Transverse colon (tissue), 4 donors: ENCODE measurements around the gene SP6. TPM values are rescaled to one million over a fixed set of nuclear protein-coding genes. Genes with fewer than 3 reads are reported as not detected.

Experiments
- DNase-seq: peaks from one replicate; pipeline ENCODE4 v3.0.0-alpha.2; 2019
- H3K27ac ChIP-seq, 4 donors: fragments of 200-600 bp; sonication (generic); 2 replicates each; pipeline ENCODE4 v1.5.1; 2016 to 2018; ENCODE audit warnings: inconsistent platforms in 4 of 4
- H3K27me3 ChIP-seq: fragments of 200-600 bp; sonication (generic); 2 replicates; pipeline ENCODE4 v1.5.1; 2017; ENCODE audit warnings: inconsistent platforms
- H3K36me3 ChIP-seq, 4 donors: fragments of 200-600 bp; sonication (generic); 2 replicates each; pipeline ENCODE4 v1.5.1; 2017 to 2019; ENCODE audit warnings: inconsistent platforms in 4 of 4
- H3K4me1 ChIP-seq, 4 donors: fragments of 200-600 bp; sonication (generic); 2 replicates each; pipeline ENCODE4 v1.5.1; 2017 to 2020; ENCODE audit warnings: inconsistent platforms in 4 of 4
- H3K4me3 ChIP-seq, 4 donors: fragments of 200-600 bp; sonication (generic); 1 replicate in 1 of 4; 2 replicates in 3 of 4; pipeline versions ENCODE4 v1.5.1 to v1.6.1; 2017 to 2019; ENCODE audit warnings: inconsistent platforms in 4 of 4
- H3K9me3 ChIP-seq, 2 donors: fragments of 200-600 bp; sonication (generic); 2 replicates each; pipeline ENCODE4 v1.5.1; 2017 to 2019; ENCODE audit warnings: inconsistent platforms in 2 of 2
- EP300 ChIP-seq: sonication (generic); formaldehyde crosslinking; IDR thresholded peaks from one replicate; pipeline ENCODE4 v1.6.1; 2017; ENCODE audit warnings: antibody characterized with exemption, low read depth
- POLR2A ChIP-seq: fragments of 450-650 bp; IDR thresholded peaks from one replicate; pipeline ENCODE4 v1.6.1; 2016; ENCODE audit warnings: antibody characterized with exemption, mild to moderate bottlenecking, moderate library complexity
- POLR2AphosphoS5 ChIP-seq, 3 donors: sonication (generic); formaldehyde crosslinking; IDR thresholded peaks; one replicate each; pipeline ENCODE4 v1.6.1; 2016; ENCODE audit warnings: antibody characterized with exemption in 3 of 3
- WGBS, 2 donors: methylation state at CpG; one replicate each; pipeline ENCODE4 v1.1.5; 2018; ENCODE audit warnings: low coverage in 1 of 2; 5-methylcytosine and 5-hydroxymethylcytosine counted together
- in situ Hi-C, 4 donors: fragments of 200-750 bp; cut with MboI; loops; one replicate each; pipeline versions ENCODE4 v1.15.0 to v1.15.1; 2017; ENCODE audit warnings: low sequenced_read_pairs in 3 of 4, low pct_ligation_motif_present in 1 of 4, low pct_unique_long_range_greater_than_20kb in 1 of 4
- intact Hi-C: fragments of 100-400 bp; cut with DNase I; formaldehyde crosslinking; loops from one replicate; pipeline ENCODE4 v1.15.1; 2023; ENCODE audit warnings: low total_unique reads
- total RNA-seq, 4 donors: library from RNA; depleted of rRNA; stranded (reverse); fragments of >200 nt; gene quantifications; one replicate each; pipeline ENCODE4 v1.1.0, GENCODE V29; 2016
- TF ChIP-seq, protein P1 (sequence below), 5 experiments: fragments of 200-600 bp in 3 of 5; fragments of 450-650 bp in 2 of 5; sonication (generic) in 3 of 5; IDR thresholded peaks; 1 replicate in 2 of 5; 2 replicates in 3 of 5; pipeline ENCODE4 v1.5.1; 2016 to 2017; ENCODE audit warnings: antibody characterized with exemption in 5 of 5, inconsistent platforms in 3 of 5, mild to moderate bottlenecking in 2 of 5, moderate library complexity in 1 of 5

The SP6 gene
- total RNA-seq, 4 donors from 2014 or later: 0.40 to 5.9 (median 4.9) TPM

DNA sequence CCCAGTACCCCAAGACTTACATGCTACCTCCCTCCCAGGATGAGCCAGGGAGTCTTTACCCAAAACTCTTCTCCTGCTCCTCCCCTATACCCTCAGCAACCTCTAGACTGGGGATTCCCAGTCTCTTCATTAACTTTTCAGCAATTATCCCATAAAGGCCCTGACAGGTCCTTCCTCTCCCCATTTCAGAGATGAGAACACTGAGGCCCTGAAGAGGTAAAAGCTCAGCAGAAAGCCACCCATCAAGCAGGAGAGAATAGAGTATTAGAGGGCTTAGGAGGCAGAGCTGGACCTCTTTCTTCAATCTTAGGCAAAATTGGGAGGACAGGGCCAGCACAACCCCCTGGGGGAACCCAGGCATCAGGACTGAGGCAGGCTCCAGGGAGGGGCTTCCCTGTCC, 5.9 kb upstream of the SP6 start:
- TF ChIP-seq EP300 (no peak), POLR2A (no peak), POLR2AphosphoS5 (IDR thresholded peaks at IDR 0.05) (no peak)
- TF ChIP-seq, protein P1, sequence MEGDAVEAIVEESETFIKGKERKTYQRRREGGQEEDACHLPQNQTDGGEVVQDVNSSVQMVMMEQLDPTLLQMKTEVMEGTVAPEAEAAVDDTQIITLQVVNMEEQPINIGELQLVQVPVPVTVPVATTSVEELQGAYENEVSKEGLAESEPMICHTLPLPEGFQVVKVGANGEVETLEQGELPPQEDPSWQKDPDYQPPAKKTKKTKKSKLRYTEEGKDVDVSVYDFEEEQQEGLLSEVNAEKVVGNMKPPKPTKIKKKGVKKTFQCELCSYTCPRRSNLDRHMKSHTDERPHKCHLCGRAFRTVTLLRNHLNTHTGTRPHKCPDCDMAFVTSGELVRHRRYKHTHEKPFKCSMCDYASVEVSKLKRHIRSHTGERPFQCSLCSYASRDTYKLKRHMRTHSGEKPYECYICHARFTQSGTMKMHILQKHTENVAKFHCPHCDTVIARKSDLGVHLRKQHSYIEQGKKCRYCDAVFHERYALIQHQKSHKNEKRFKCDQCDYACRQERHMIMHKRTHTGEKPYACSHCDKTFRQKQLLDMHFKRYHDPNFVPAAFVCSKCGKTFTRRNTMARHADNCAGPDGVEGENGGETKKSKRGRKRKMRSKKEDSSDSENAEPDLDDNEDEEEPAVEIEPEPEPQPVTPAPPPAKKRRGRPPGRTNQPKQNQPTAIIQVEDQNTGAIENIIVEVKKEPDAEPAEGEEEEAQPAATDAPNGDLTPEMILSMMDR (IDR thresholded peaks at IDR 0.05): no peak
- no peak for DNase-seq
- no peaks in the 10 kb centered on the region for H3K9me3 ChIP-seq
- intact Hi-C loops: no loop called here
- no peak overlapping the region for H3K4me3 ChIP-seq
- peaks cover 70% of the 10 kb centered on the region for H3K27me3 ChIP-seq
- no peak overlapping the region for H3K27ac ChIP-seq
- in situ Hi-C loops: no loop called here
- no peaks in the 10 kb centered on the region for H3K36me3 ChIP-seq
- H3K4me1 ChIP-seq: peaks cover 0 to 2% (median under 1%) of the 10 kb centered on the region in 4 donors

DNA sequence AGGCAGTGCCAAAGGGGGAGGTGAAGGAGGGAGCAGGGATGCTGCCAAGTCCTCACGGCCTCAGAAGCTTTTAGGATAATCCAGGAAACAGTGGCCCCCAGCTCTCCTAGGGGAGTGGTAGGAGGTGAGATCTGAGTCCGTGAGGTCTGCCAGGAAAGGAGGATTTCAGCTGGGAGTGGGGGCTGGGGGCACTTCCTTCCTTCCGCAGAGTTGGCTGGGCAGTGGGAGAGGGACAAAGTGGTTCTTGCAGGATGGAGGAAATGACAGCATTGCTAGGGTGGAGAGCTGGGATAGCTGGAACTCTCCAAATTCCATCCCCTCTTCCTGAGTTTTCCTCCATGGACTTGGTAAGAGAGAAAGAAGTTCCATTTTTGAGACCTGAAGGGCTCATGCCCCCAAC, 4.8 kb upstream of the SP6 start:
- H3K36me3 ChIP-seq: no peaks in the 10 kb centered on the region
- no peak for DNase-seq
- peaks cover 81% of the 10 kb centered on the region for H3K27me3 ChIP-seq
- in situ Hi-C loops (no loop called here), intact Hi-C loops (no loop called here)
- WGBS, 2 donors: 36% methylated on average over 3 of the region's 3 CpGs; no CpG with 5 or more reads in 1 of the 2 donors
- no peak overlapping the region for H3K4me3 ChIP-seq
- no peaks in the 10 kb centered on the region for H3K9me3 ChIP-seq
- peaks cover 4 to 13% (median 10%) of the 10 kb centered on the region in 4 donors for H3K4me1 ChIP-seq
- H3K27ac ChIP-seq: no peak overlapping the region
- TF ChIP-seq, protein P1 (IDR thresholded peaks at IDR 0.05): no peak
- no peak for TF ChIP-seq POLR2AphosphoS5 (IDR thresholded peaks at IDR 0.05)
- no peak for TF ChIP-seq EP300
- TF ChIP-seq POLR2A: no peak

DNA sequence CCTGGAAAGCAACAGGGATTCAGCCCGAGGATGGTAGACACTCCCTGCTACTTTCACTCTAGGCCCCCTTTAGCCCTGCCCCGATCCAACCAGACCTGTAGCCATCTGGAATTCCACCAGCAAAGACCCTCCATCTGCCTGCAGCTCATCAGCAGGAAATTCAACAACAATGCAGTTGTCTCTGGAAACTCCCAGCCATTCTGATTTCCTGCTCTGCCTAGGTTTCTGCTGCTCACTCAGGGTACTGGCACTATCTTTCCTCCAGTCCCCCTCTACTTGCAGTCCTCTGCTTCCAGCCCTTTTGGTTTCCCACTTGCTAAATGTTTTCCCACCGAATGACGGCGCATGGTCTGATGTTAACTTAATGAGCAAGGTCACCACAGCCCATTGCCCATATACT, 2.7 kb upstream of the SP6 start:
- Histone ChIP-seq H3K9me3 (no peaks in the 10 kb centered on the region), H3K27ac (no peak overlapping the region), H3K4me3 (no peak overlapping the region), H3K4me1 (peaks cover 4 to 24% (median 14%) of the 10 kb centered on the region in 4 donors), H3K27me3 (peaks cover 88% of the 10 kb centered on the region), H3K36me3 (no peaks in the 10 kb centered on the region)
- WGBS, 2 donors: 49 to 61% methylated on average over 5 of the region's 5 CpGs
- no peak for DNase-seq
- intact Hi-C loops (no loop called here), in situ Hi-C loops (no loop called here)
- TF ChIP-seq POLR2A: no peak
- TF ChIP-seq, protein P1 (IDR thresholded peaks at IDR 0.05): no peak
- no peak for TF ChIP-seq EP300
- TF ChIP-seq POLR2AphosphoS5 (IDR thresholded peaks at IDR 0.05): no peak

DNA sequence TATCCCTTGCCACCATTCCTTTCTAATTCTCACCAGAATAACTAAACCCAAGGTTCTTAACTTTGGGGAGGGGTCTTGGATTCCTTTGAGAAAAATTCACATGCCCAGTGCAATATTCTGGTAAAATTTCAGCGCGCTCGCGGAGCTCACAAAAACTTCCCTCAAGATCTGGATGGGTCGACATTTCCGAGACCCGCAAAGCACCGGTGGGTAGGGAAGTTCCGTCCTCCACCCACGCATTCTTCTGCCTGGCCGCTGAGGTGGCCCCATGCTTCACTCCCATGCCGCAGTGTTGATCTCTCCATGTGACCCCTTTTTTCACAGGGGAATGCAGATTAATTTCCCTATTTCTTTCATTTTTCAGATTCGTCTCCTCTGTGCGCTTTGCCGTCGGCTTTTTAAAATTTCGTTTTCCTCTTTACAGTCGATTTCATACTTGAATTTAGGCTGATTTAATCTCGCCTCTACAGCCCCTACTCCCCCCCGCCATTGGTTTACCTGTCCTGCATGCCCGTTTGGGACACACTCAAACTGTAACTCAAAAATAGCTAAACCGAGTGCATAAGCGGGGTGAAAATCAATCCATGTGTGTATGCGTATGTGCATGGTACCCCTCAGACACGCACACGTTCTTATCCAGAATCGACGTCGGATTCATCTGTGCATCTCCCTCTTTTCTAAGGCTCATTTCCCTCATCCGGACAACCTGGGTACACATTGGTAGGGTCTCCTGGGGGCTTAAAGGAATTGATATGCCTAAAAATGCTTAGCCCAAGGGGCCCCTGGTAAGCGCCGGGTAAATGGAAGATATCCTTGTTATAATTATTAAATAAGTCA, 1.4 kb upstream of the SP6 start:
- 49 to 51% methylated on average over 22 to 32 of the region's 32 CpGs for WGBS, 2 donors

More for the DNA sequence above, 1.4 kb upstream of the SP6 start:
- peaks cover 4 to 24% (median 14%) of the 10 kb centered on the region in 4 donors for H3K4me1 ChIP-seq
- intact Hi-C loops (no loop called here), in situ Hi-C loops (no loop called here)
- no peak overlapping the region for H3K4me3 ChIP-seq
- H3K9me3 ChIP-seq: no peaks in the 10 kb centered on the region
- H3K27ac ChIP-seq: no peak overlapping the region
- H3K36me3 ChIP-seq: no peaks in the 10 kb centered on the region
- peaks cover 92% of the 10 kb centered on the region for H3K27me3 ChIP-seq
- no peak for DNase-seq
- no peak for TF ChIP-seq POLR2A
- no peak for TF ChIP-seq POLR2AphosphoS5 (IDR thresholded peaks at IDR 0.05)
- TF ChIP-seq, protein P1 (IDR thresholded peaks at IDR 0.05): no peak
- no peak for TF ChIP-seq EP300
